ENCODE results near the gene SIMC1. TPM values are rescaled to one million over a fixed set of nuclear protein-coding genes. Genes with fewer than 3 reads are reported as not detected.

Gene SIMC1
- polyA plus RNA-seq, 10 donors = 10.7 to 18.5 (median 14.4) TPM

DNA sequence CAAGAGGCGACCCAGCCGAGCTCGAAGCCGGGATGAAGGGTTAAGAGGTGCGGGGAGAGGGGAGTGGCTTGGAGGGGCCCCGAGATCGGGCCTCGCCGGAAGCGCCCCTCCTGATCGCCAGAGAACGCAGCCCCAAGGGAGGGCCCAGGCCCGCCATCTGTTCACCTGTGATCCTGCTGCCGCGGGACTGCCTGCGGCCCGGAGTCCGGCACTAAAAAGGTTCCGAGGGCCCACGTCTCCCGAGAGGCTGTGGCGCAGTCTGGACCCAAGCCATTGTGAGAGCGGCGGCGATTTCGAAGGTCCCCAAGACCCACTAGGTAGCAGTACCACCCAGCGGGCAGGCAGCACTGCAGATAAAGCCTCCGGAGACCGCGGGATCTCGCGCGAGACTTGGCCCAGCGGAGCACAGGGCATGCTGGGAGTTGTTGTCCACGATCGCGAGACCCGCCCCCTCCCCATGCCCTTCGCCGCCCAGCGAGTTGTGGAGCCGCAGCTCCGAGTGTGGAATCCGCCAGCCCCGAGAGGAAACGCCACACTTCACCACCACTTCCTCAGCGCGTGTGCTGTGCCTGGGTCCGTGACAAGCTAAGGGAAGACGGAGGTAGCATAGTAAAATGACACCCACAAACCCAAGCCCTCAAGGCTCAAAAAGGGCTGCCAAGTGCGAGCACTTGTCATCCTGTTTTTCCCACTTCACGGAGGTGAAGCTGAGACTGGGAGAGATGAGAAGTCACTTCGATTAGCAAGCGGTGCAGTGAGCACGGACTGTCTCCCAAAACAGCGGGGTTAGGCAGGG, 123.4 kb downstream of the SIMC1 start, which contains the start of gene KIAA1191:
Gene KIAA1191, minus strand, starts transcription at position 328 of the 796 bp plus-strand sequence. CDS start 2,256 bp downstream, outside the sequence.
- peak; percentile 87 to 96 (median 94) for DNase-seq

GRCh38 chr5:176362233-176362490, 123.9 kb downstream of the SIMC1 start:
- DNase-seq = no peak

DNA sequence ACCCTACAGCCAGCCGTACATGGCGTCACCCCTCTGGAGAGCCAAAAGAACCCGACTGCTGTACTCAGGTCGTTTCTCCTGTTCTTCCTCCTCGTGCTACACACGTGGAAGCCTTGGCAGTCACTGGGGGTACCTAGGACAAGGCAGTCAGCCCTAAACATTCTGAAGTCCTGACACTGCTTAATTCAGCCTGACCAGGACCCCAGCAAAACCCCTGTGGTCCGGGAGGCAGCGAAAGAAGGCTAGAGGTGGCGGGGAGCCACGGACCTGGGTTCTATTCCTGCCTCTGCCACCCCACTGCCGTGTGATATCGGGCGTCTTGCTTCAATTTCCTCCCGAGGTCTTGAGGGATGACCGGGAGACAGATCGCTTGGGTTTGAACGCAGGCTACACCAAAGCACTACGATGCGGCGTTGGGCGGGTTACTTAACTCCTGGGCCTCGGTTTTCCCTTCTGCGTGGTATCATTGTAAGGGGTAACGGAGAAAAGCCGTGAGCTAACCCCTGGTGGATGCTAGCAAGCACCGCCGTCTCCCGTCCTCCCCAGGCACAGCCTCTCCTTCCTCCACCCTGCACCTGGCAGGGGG, 126.6 kb downstream of the SIMC1 start:
- no peak for DNase-seq

- DNase-seq = peak; percentile 36 to 83 (median 61)
Measured at GRCh38 chr5:176365351-176366231, 127.4 kb downstream of the SIMC1 start, which contains the start of gene ARL10. Gene ARL10 (plus strand): TSS chr5:176365487. CDS start chr5:176365564, 77 bp downstream.

GRCh38 chr5:176366232-176366894, 128.1 kb downstream of the SIMC1 start:
- no peak for DNase-seq

DNA sequence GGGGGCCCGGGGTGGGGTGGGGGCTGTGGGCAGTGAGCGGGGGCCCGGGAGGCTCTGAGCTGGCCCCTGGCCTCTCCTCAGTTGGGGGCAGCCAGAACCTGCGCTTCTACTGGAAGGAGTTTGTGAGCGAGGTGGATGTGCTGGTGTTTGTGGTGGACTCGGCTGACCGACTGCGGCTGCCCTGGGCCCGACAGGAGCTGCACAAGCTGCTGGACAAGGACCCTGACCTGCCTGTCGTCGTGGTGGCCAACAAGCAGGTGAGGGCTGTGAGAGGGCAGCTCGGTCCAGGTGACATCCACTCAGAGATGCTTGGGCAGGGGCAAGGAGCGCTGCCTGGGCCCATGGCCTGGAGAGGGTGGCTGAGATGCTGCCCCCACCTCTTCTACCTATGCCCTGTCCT, 130.5 kb downstream of the SIMC1 start:
- no peak for DNase-seq

- no peak for DNase-seq
Measured at GRCh38 chr5:176369934-176370711, 131.9 kb downstream of the SIMC1 start.

DNA sequence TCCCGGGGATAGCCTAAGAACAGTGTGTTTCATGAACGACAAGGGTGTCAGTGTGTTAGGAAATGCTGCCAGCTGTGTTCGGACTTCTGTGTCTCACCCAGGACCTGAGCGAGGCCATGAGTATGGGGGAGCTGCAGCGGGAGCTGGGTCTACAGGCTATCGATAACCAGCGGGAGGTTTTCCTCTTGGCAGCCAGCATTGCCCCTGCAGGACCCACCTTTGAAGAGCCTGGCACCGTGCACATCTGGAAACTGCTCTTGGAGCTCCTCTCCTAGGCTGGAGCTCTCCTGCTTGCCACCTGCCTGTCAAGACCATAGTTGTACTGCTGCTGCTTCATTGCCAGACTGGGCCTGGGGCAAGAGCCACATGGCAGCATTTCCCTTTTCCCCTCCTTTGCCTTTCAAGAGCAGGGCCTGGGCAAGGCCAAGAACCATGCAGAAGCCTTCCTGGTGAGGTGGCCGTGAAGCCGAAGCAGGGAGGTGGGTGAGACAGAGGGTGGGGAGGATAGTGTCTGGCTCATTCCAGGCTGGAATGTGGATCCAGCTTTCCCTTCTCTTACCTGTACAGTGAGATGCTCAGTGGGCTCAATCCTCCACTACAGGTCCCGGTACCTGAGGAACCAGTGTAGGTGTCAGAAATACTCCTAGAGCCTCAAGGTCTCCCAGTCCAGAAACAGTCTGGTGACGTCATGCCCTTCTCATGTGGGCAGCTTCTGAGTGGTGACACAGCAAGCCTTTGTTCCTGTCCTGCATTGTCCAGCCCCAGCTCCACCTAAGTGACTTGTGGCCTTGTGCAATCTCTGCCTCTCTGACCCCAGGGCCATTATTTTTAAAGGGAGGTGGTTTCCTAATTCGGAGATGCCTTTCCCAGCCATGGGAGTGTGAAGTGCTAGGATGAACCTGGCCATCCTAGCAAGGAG, 133.7 kb downstream of the SIMC1 start:
- no peak for DNase-seq

DNA sequence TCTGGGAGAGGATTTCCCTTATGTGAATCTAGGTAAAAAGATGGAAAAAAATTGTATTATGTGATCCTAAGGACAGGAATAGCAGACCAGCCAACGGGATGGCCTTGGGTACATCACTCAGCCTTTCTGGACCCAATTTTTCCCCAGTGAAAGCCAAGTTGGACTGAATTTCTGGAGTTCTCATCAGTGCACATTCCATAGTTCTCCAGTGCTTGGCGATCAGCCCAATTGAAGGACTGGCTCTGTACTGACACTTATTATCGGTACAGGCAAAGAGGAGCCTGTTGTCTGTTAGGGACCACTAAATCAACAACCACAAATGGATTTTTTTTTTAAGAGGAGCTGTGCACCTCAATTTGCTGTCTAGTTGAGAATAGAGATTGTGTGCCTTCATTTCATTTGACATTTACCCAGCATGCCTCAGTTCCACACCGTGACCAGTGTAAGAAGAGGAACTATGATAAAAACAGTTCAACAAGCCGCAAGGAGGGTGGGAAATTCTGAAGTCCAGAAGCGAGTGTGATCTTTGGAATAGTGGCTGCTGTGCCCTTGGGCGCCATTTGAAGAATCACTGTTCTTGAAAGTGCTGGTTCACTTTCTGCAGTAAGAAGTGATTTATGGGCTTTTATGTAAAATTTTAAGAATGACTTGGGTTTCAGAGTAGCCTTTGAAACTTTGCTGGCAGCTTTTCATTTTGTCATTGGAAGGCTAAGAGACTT, 135.0 kb downstream of the SIMC1 start:
- peak in 2 of 3 donors; percentile 38 to 53 for DNase-seq

GRCh38 chr5:176379881-176380280, 141.7 kb downstream of the SIMC1 start:
- no peak for DNase-seq

DNA sequence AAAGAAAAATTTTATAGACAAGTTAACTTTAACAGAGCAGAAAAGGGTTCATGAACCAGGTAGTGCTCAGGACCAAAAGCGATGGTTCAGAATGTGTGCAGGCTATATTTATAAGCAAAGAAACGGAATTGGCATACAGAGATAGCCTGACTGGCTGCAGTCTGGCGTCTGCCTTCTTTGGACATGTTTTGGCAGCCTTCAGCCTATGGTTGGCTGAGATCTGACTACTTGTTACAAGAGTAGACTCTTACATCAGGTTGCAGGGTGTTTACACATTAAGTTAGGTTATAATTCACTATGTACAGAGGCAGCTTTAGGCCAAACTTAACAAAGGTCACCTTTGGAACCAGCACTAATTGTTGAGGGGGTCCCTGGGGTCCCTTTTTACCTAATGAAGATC, 143.2 kb downstream of the SIMC1 start:
- no peak for DNase-seq

- no peak for DNase-seq
Measured at GRCh38 chr5:176381979-176382378, 143.8 kb downstream of the SIMC1 start.

DNA sequence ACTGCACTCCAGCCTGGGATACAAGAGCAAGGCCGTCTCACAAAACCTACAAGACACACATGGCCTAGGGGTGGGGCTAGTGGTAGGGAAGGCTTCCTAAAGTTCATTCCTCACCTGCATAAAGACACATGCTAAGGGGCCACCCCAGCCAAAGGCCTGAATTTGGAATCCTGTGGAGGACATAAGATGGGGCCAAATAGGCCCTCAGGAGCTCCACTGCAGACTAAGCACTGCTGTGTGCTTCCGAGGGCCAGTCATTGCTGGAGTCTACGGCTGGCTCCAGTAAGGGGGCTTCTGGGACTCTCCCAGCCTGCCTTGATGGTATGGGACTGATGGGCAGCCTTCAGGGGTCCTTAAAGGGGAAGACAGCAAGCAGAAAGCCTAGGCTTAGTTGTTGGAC, 144.5 kb downstream of the SIMC1 start:
- no peak for DNase-seq

- no peak for DNase-seq
Measured at GRCh38 chr5:176383248-176383905, 145.2 kb downstream of the SIMC1 start.

GRCh38 chr5:176383961-176384360, 145.7 kb downstream of the SIMC1 start:
- no peak for DNase-seq

DNA sequence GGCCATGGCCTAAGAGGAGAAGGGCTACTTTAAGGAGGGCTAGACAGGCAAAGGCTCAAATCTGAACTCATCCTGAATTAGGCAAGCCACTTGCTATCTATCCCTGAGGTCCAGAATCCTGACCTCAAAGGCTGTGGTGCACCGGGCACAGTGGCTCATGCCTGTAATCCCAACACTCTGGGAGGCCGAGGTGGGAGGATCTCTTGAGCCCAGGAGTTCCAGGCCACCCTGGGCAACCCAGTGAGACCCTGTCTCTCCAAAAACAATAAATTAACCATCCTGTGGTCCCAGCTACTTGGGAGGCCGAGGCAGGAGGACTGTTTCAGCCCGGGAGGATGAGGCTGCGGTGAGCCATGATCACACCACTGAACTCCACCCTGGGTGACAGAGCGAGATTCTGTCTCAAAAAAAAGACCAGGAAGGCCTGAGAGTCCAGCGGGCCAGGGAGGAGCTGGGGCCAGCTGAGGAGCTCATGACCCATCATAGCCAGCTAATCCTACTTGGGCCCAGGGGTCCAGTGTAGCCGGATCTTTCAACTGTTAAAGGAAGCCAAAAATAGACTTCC, 146.2 kb downstream of the SIMC1 start:
- DNase-seq = no peak

- DNase-seq = no peak
Measured at GRCh38 chr5:176384991-176385390, 146.8 kb downstream of the SIMC1 start.

GRCh38 chr5:176386491-176386890, 148.3 kb downstream of the SIMC1 start:
- no peak for DNase-seq

Data from muscle of back (tissue), 11 donors.